ENCODE data around the gene ETS2.

- TF ChIP-seq ZNF274 (IDR thresholded peaks at IDR 0.05; ENCODE audit: low read depth, low read length) (no peak), YY1 (IDR thresholded peaks at IDR 0.05; ENCODE audit: insufficient read depth, insufficient read length) (no peak), SUZ12 (IDR thresholded peaks at IDR 0.05; ENCODE audit: extremely low read depth, insufficient read depth, insufficient read length) (no peak)
These were observed 37.2 kb upstream of the ETS2 start for GRCh38 chr21:38768471-38769063.

All from NT2/D1 (cell line).